GM18511 (cell line): ENCODE measurements around the gene F13A1.
"Not testable (repeated sequence)": the region's sequence is repeated elsewhere in the genome, so short reads cannot be mapped to it uniquely, and the experiment has no call there.

ENCODE experiments used
- ATAC-seq: cut with Tn5 transposase; IDR thresholded peaks from one replicate; pipeline ENCODE4 v1.9.1; 2021; ENCODE audit warnings: mild to moderate bottlenecking, moderate library complexity; ENCODE audit not compliant: unreplicated experiment

F13A1 gene

GRCh38 chr6:6320901-6321300 lies 439 bp upstream of the F13A1 start:
- ATAC-seq, result no peak

- no peak for ATAC-seq
Measured at GRCh38 chr6:6317825-6318733, 2.4 kb downstream of the F13A1 start.

- no peak for ATAC-seq
Measured at GRCh38 chr6:6317386-6317785, 3.1 kb downstream of the F13A1 start.

GRCh38 chr6:6315660-6316059 lies 4.8 kb downstream of the F13A1 start:
- no peak for ATAC-seq

GRCh38 chr6:6314596-6314995 lies 5.9 kb downstream of the F13A1 start:
- ATAC-seq, result no peak

GRCh38 chr6:6312901-6313441 lies 7.5 kb downstream of the F13A1 start:
- no peak for ATAC-seq

- no peak for ATAC-seq
Measured at GRCh38 chr6:6305575-6305974, 14.9 kb downstream of the F13A1 start.

GRCh38 chr6:6300383-6300782 lies 20.1 kb downstream of the F13A1 start:
- not testable (repeated sequence) for ATAC-seq

- no peak for ATAC-seq
Measured at GRCh38 chr6:6293317-6293716, 27.1 kb downstream of the F13A1 start.

- no peak for ATAC-seq
Measured at GRCh38 chr6:6287415-6287814, 33.0 kb downstream of the F13A1 start.

- no peak for ATAC-seq
Measured at GRCh38 chr6:6285679-6286078, 34.8 kb downstream of the F13A1 start.

- no peak for ATAC-seq
Measured at GRCh38 chr6:6284221-6284966, 36.1 kb downstream of the F13A1 start.

- no peak for ATAC-seq
Measured at GRCh38 chr6:6283746-6284145, 36.7 kb downstream of the F13A1 start.

- no peak for ATAC-seq
Measured at GRCh38 chr6:6282716-6283115, 37.7 kb downstream of the F13A1 start.

GRCh38 chr6:6277413-6277812 lies 43.0 kb downstream of the F13A1 start:
- ATAC-seq, result no peak

- no peak for ATAC-seq
Measured at GRCh38 chr6:6270948-6271535, 49.4 kb downstream of the F13A1 start.

- no peak for ATAC-seq
Measured at GRCh38 chr6:6260196-6260722, 60.2 kb downstream of the F13A1 start.

- no peak for ATAC-seq
Measured at GRCh38 chr6:6256886-6257285, 63.6 kb downstream of the F13A1 start.

- no peak for ATAC-seq
Measured at GRCh38 chr6:6256259-6256658, 64.2 kb downstream of the F13A1 start.

- no peak for ATAC-seq
Measured at GRCh38 chr6:6251555-6252280, 68.7 kb downstream of the F13A1 start.
